ENCODE measurements around the gene EVPL.

DNA sequence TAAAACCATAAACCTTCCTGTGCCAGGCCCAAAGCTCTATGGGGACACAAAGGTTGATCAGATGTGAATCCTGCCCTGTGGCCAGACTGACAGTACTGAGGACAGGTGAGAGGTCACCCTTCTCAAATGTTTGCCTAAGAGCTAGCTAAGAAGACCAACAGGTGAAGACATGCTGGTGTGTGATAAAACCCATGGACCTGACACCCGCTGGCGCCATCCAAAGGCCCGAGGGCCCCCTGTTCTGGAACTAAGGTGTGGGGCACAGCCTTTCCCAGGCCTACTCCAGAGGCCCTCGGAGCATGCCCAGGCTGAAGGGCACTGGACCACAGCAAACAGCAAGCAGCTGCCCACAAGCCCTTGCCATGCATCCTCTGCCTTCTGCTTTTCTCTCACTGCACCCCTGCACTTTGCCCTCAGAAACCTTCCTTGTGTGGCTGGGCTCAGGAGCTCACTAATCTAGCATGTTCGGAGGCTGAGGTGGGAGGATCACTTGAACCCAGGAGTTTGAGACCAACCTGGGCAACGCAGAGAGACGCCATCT, 31.7 kb downstream of the EVPL start:
- TF ChIP-seq, protein P1, sequence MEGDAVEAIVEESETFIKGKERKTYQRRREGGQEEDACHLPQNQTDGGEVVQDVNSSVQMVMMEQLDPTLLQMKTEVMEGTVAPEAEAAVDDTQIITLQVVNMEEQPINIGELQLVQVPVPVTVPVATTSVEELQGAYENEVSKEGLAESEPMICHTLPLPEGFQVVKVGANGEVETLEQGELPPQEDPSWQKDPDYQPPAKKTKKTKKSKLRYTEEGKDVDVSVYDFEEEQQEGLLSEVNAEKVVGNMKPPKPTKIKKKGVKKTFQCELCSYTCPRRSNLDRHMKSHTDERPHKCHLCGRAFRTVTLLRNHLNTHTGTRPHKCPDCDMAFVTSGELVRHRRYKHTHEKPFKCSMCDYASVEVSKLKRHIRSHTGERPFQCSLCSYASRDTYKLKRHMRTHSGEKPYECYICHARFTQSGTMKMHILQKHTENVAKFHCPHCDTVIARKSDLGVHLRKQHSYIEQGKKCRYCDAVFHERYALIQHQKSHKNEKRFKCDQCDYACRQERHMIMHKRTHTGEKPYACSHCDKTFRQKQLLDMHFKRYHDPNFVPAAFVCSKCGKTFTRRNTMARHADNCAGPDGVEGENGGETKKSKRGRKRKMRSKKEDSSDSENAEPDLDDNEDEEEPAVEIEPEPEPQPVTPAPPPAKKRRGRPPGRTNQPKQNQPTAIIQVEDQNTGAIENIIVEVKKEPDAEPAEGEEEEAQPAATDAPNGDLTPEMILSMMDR (IDR thresholded peaks at IDR 0.05; ENCODE audit: borderline replicate concordance, extremely low read depth, low read length, poor library complexity, severe bottlenecking), result no peak
- TF ChIP-seq EZH2 (IDR thresholded peaks at IDR 0.05; ENCODE audit: borderline replicate concordance, low read depth, low read length, severe bottlenecking), result no peak

Measured in DND-41 (cell line).